HG02943 (cell line): Measurements from ENCODE around the gene FAM13A.
"Not testable (repeated sequence)": the region's sequence is repeated elsewhere in the genome, so short reads cannot be mapped to it uniquely, and the experiment has no call there.

ENCODE experiments used
- ATAC-seq: cut with Tn5 transposase; IDR thresholded peaks from one replicate; pipeline ENCODE4 v1.9.1; 2021; ENCODE audit warnings: mild to moderate bottlenecking, low read depth, moderate library complexity; ENCODE audit not compliant: unreplicated experiment

FAM13A gene

DNA sequence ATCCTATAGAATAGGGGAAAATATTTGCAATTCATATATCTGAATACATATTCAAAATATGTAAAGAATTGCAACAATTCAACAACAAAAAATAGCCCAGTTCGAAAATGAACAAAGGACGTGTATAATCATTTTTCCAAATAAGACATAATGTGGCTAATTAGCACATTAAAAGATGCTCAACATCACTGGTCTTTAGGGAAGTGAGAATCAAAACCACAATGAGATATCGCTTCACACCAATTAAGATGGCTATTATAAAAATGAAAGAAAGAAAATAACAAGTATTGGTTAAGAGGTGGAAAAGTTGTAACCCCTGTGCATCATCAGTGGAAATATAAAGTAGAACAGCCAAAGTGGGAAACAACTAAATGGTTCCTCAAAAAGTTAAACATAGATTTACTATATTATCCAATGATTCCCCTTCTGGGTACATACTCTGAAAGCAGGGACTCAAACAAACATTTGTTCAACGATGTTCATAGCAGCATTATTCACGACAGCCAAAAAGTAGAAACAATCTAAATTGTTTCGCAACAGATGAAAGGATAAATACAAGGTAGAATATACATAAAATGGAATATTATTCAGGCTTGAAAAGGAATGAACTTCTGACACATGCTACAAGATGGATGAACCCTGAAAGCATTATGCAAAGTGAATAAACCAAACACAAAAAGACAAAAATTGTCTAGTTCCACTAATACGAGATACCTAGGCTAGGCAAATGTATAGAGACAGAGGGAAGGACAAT lies 12.7 kb downstream of the FAM13A start:
- ATAC-seq: no peak

DNA sequence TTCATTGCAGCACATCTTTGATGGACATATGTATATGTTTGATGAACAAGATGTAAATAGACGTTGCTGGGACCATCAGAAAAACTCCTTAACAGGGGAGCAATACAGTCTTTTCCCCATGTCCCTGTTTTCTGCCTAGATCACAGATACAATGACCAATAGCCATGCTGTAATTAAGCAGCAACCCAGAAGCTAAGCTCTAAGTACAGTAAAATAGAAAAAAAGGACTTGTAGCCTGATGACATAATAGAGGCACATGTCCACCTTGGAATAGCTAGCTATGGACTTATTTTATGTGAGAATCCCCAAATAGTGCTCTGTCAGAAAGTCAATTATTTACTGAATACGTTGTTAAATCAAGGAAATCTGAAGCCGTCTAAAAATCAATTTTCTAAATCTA lies 14.9 kb downstream of the FAM13A start:
- ATAC-seq: no peak

- no peak for ATAC-seq
Observed at GRCh38 chr4:89039730-89040338, 17.2 kb downstream of the FAM13A start.

- no peak for ATAC-seq
Observed at GRCh38 chr4:89036535-89036934, 20.4 kb downstream of the FAM13A start.

- no peak for ATAC-seq
Observed at GRCh38 chr4:89031272-89031671, 25.7 kb downstream of the FAM13A start.

DNA sequence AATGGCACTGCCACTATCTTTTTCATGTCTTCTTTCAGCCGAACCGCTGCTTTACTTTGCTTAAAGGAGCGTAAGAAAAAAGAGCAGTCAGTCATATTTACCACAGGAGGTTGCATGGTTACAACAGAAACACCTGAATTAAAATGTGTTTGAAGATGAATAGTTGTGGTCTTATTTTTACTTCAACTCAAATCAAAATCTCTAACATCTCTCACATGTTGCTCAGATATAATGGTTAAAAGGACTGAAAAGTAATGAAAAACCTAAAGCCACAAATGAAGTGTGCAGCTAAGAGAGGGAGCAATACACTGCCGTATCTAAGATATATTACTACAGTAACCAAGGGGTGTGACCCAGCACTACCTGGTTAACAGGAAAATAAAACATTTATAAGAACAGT lies 27.4 kb downstream of the FAM13A start:
- ATAC-seq: no peak

DNA sequence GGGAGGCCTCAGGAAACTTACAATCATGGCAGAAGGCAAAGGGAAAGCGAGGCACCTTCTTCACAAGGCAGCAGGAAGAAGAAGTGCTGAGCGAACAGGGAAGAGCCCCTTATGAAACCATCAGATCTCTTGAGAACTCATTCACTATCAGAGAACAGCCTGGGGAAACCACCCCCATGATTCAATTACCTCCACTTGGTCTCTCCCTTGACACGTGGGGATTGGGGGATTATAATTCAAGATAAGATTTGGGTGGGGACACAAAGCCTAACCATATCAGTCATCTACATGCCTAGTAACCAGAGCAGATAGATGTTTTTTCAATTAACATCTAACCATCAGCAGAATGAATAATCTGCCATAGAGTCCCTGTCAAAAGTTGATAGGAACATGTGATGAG lies 30.4 kb downstream of the FAM13A start:
- ATAC-seq: no peak

DNA sequence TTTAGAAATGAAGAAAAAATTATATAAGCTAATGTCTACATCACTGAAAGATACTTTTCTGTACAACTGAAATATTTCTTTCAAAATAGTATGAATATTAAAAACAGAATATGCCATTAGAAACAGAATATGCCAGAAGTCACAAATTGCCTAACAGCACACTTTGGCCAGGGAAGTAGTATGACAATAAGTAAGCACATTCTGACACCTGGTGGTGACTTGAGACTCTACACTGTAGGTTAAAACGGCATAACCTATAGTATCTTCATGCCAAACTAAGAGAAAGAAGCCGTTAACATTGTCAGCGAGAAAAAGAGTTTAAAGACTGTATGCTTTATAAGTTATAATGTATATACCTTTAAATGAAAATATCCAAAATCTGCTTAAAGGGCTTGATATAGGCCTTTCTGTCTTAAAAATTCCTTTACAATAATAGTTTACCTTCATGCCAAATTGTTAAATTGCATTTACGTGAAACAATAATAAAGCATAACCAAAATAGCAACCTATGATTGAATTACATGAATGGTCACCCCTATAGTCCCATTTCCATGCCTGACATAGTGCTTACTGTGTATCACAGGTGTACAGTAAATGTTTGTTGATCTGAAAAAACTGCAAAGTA lies 32.8 kb downstream of the FAM13A start:
- peak; percentile 97 for ATAC-seq

- no peak for ATAC-seq
Observed at GRCh38 chr4:89023140-89023539, 33.8 kb downstream of the FAM13A start.

- no peak for ATAC-seq
Observed at GRCh38 chr4:89022426-89023128, 34.4 kb downstream of the FAM13A start.

DNA sequence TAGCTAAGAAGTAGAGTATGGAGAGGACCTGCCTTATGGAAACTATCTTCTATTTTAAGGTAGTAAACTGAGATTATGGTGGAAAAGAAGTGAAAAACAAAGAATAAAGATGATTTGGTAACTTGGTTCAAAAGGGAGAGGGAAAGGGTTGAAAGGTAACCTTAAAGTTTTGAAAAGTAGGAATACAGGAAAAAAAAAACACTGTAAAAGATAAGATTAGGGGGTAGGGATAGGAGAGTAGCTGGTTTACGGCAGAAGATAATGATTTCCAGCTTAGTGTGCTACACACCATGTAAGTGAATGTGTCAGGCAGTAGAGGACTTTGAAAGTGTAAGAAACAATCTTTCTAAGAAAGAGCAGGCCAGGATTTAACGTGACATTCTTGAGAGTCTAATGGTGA lies 35.3 kb downstream of the FAM13A start:
- no peak for ATAC-seq

GRCh38 chr4:89021062-89021461 lies 35.9 kb downstream of the FAM13A start:
- ATAC-seq: no peak

- not testable (repeated sequence) for ATAC-seq
Observed at GRCh38 chr4:89014897-89015296, 42.1 kb downstream of the FAM13A start.

GRCh38 chr4:89009761-89010369 lies 47.1 kb downstream of the FAM13A start:
- ATAC-seq: no peak

- ATAC-seq: peak; percentile 77
Observed at GRCh38 chr4:89009115-89009514, 47.9 kb downstream of the FAM13A start.

GRCh38 chr4:89008166-89008565 lies 48.8 kb downstream of the FAM13A start:
- no peak for ATAC-seq

- ATAC-seq: no peak
Observed at GRCh38 chr4:89007338-89007939, 49.5 kb downstream of the FAM13A start.

- no peak for ATAC-seq
Observed at GRCh38 chr4:89006307-89006706, 50.7 kb downstream of the FAM13A start.

- not testable (repeated sequence) for ATAC-seq
Observed at GRCh38 chr4:89005066-89005465, 51.9 kb downstream of the FAM13A start.

DNA sequence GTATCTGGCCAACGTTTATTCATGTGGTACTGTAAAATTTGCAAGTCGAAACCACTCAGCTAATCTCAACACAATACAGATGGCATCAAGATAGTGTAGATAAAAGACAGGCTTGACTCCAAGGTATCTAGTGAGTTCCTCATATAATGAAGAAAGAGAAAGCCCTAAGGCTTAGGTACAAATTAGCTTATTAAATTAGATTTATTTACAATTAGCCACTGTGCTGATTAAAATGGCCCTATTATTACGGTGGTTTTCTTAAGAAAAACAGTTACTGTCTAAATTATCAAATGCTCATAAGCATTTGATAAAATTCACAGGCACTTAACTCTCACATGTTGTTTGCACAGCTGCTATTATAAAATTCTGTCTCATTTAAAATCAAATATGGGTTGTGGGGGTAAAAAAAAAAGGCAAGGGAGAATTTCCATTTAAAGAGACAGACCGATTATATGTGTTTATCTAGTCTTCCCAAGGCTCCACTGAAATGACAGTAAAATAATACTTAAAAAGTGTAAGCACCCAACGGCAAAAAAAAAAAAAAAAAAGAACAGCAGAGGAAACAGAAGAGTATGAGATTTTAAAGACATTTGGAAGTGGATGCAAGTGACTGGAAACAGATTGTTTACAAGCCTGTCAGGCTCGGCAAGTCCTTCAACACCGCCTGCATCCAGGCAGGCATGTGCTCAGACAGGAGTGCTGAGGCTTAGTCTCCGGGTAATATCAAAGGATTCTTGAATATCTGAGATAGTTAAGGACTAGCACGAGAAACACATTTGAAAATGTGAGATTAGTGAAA lies 55.1 kb downstream of the FAM13A start:
- no peak for ATAC-seq
